ENCODE data around the gene CSMD2.

Gene CSMD2

GRCh38 chr1:33468011-33468410 is 697.0 kb downstream of the CSMD2 start:
- TF ChIP-seq NFIC (IDR thresholded peaks at IDR 0.05): no peak
- no peak for TF ChIP-seq CEBPB (IDR thresholded peaks at IDR 0.05)
- TF ChIP-seq FOXM1 (IDR thresholded peaks at IDR 0.05; ENCODE audit: borderline replicate concordance, low read depth): no peak

GRCh38 chr1:33466159-33466558 is 698.9 kb downstream of the CSMD2 start:
- TF ChIP-seq TCF12 (IDR thresholded peaks at IDR 0.05; ENCODE audit: low read depth) (no peak), ZBTB7A (IDR thresholded peaks at IDR 0.05; ENCODE audit: low read depth) (no peak), NFIC (IDR thresholded peaks at IDR 0.05) (no peak)
- TF ChIP-seq, protein P1, sequence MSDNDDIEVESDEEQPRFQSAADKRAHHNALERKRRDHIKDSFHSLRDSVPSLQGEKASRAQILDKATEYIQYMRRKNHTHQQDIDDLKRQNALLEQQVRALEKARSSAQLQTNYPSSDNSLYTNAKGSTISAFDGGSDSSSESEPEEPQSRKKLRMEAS (IDR thresholded peaks at IDR 0.05): no peak

GRCh38 chr1:33465316-33465715 is 699.7 kb downstream of the CSMD2 start:
- TF ChIP-seq ZBTB7A (IDR thresholded peaks at IDR 0.05; ENCODE audit: low read depth) (no peak), TAF1 (IDR thresholded peaks at IDR 0.05; ENCODE audit: low read depth) (no peak), FOXM1 (IDR thresholded peaks at IDR 0.05; ENCODE audit: borderline replicate concordance, low read depth) (no peak), CEBPB (IDR thresholded peaks at IDR 0.05) (no peak), YY1 (IDR thresholded peaks at IDR 0.05; ENCODE audit: low read depth) (no peak), EP300 (IDR thresholded peaks at IDR 0.05; ENCODE audit: borderline replicate concordance) (no peak), RAD21 (IDR thresholded peaks at IDR 0.05; ENCODE audit: low read depth) (no peak), CREB1 (IDR thresholded peaks at IDR 0.05; ENCODE audit: low read depth) (no peak), TCF12 (IDR thresholded peaks at IDR 0.05; ENCODE audit: low read depth) (no peak), EGR1 (IDR thresholded peaks at IDR 0.05) (no peak), USF1 (IDR thresholded peaks at IDR 0.05) (no peak), NFIC (IDR thresholded peaks at IDR 0.05) (no peak), TEAD4 (IDR thresholded peaks at IDR 0.05) (no peak)
- TF ChIP-seq, protein P2, sequence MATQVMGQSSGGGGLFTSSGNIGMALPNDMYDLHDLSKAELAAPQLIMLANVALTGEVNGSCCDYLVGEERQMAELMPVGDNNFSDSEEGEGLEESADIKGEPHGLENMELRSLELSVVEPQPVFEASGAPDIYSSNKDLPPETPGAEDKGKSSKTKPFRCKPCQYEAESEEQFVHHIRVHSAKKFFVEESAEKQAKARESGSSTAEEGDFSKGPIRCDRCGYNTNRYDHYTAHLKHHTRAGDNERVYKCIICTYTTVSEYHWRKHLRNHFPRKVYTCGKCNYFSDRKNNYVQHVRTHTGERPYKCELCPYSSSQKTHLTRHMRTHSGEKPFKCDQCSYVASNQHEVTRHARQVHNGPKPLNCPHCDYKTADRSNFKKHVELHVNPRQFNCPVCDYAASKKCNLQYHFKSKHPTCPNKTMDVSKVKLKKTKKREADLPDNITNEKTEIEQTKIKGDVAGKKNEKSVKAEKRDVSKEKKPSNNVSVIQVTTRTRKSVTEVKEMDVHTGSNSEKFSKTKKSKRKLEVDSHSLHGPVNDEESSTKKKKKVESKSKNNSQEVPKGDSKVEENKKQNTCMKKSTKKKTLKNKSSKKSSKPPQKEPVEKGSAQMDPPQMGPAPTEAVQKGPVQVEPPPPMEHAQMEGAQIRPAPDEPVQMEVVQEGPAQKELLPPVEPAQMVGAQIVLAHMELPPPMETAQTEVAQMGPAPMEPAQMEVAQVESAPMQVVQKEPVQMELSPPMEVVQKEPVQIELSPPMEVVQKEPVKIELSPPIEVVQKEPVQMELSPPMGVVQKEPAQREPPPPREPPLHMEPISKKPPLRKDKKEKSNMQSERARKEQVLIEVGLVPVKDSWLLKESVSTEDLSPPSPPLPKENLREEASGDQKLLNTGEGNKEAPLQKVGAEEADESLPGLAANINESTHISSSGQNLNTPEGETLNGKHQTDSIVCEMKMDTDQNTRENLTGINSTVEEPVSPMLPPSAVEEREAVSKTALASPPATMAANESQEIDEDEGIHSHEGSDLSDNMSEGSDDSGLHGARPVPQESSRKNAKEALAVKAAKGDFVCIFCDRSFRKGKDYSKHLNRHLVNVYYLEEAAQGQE (IDR thresholded peaks at IDR 0.05; ENCODE audit: low read depth): no peak
- TF ChIP-seq, protein P1 (IDR thresholded peaks at IDR 0.05): no peak

DNA sequence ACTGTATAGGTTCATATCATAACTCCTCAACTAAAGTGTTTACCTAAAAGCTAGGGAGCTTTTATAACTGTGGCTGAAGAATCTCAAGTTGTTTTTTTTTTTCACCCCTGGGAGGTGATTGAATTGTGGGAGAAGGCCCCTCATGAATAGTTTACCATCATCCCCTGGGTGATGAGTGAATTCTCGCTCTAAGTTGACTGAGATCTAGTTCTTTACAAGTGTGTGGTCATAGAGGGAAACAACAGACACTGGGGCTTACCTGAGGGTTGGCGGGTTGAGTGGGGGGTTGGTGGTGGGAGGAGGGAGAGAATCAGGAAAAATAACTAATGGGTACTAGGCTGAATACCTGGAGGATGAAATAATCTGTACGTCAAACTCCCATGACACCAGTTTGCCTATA is 700.5 kb downstream of the CSMD2 start:
- TF ChIP-seq TCF12 (IDR thresholded peaks at IDR 0.05; ENCODE audit: low read depth) (no peak), YY1 (IDR thresholded peaks at IDR 0.05; ENCODE audit: low read depth) (no peak), RAD21 (IDR thresholded peaks at IDR 0.05; ENCODE audit: low read depth) (no peak), CREB1 (IDR thresholded peaks at IDR 0.05; ENCODE audit: low read depth) (no peak), USF1 (IDR thresholded peaks at IDR 0.05) (no peak), EP300 (IDR thresholded peaks at IDR 0.05; ENCODE audit: borderline replicate concordance) (no peak), CEBPB (IDR thresholded peaks at IDR 0.05) (no peak), TAF1 (IDR thresholded peaks at IDR 0.05; ENCODE audit: low read depth) (no peak), EGR1 (IDR thresholded peaks at IDR 0.05) (no peak), FOXM1 (IDR thresholded peaks at IDR 0.05; ENCODE audit: borderline replicate concordance, low read depth) (no peak), ZBTB7A (IDR thresholded peaks at IDR 0.05; ENCODE audit: low read depth) (no peak)
- TF ChIP-seq, protein P2 (IDR thresholded peaks at IDR 0.05; ENCODE audit: low read depth): no peak
